Fibroblast of lung (primary cell): Measurements from ENCODE around the gene COL3A1. TPM values are rescaled to one million over a fixed set of nuclear protein-coding genes. Genes with fewer than 3 reads are reported as not detected.
A peak's percentile ranks its signal among the peaks of the same experiment; 100 is the strongest.

ENCODE experiments used
- DNase-seq, 2 donors: peaks; one replicate each; pipeline versions ENCODE4 v3.0.0 to v3.0.0-alpha.2; 2010; ENCODE audit warnings: low read depth in 2 of 2
- H2AFZ ChIP-seq: 2 replicates; pipeline ENCODE4 v1.5.1; 2012; ENCODE audit warnings: low read length, control low read depth, inconsistent platforms
- H3K27ac ChIP-seq: 2 replicates; pipeline ENCODE4 v1.5.1; 2011; ENCODE audit warnings: low read length, control low read depth; ENCODE audit not compliant: insufficient read depth
- H3K27me3 ChIP-seq: 2 replicates; pipeline ENCODE4 v1.5.1; 2011; ENCODE audit warnings: mild to moderate bottlenecking, low read length; ENCODE audit not compliant: control insufficient read depth, insufficient read depth
- H3K36me3 ChIP-seq: 2 replicates; pipeline ENCODE4 v1.5.1; 2011; ENCODE audit warnings: low read length; ENCODE audit not compliant: control insufficient read depth, insufficient read depth
- H3K4me1 ChIP-seq: 2 replicates; pipeline ENCODE4 v1.5.1; 2011; ENCODE audit warnings: low read length; ENCODE audit not compliant: control insufficient read depth, insufficient read depth; ENCODE audit errors: extremely low read depth
- H3K4me2 ChIP-seq: 2 replicates; pipeline ENCODE4 v1.5.1; 2011; ENCODE audit warnings: low read length, control low read depth; ENCODE audit not compliant: insufficient read depth; ENCODE audit errors: extremely low read depth
- H3K4me3 ChIP-seq, 4 experiments: fragments of 200-600 bp in 1 of 4; sonication (generic) in 1 of 4; replicated peaks in 1 of 4; 2 replicates each; pipeline ENCODE4 v1.5.1; 2011 to 2016; ENCODE audit warnings: low read length in 4 of 4, low read depth in 3 of 4, mild to moderate bottlenecking in 3 of 4, control low read depth in 2 of 4, inconsistent platforms in 1 of 4, mixed read lengths in 1 of 4; ENCODE audit not compliant: insufficient read depth in 1 of 4; ENCODE audit errors: control extremely low read depth in 1 of 4
- H3K79me2 ChIP-seq: 2 replicates; pipeline ENCODE4 v1.5.1; 2012; ENCODE audit warnings: mild to moderate bottlenecking, low read length, inconsistent platforms; ENCODE audit not compliant: control insufficient read depth, insufficient read depth
- H3K9ac ChIP-seq: 2 replicates; pipeline ENCODE4 v1.5.1; 2011; ENCODE audit warnings: mild to moderate bottlenecking, low read length, control low read depth; ENCODE audit not compliant: insufficient read depth
- H3K9me3 ChIP-seq: 2 replicates; pipeline ENCODE4 v1.5.1; 2012; ENCODE audit warnings: low read depth, low read length; ENCODE audit not compliant: control insufficient read depth, insufficient read depth
- H4K20me1 ChIP-seq: 2 replicates; pipeline ENCODE4 v1.5.1; 2011; ENCODE audit warnings: low read length; ENCODE audit not compliant: control insufficient read depth, insufficient read depth; ENCODE audit errors: extremely low read depth
- EZH2 ChIP-seq: IDR thresholded peaks from 2 replicates; pipeline ENCODE4 v1.5.1; 2012; ENCODE audit warnings: low read length, control low read depth, mild to moderate bottlenecking; ENCODE audit errors: missing control alignments
- polyA plus RNA-seq, 2 donors: library from polyadenylated mRNA; depleted of rRNA in 1 of 2; stranded (reverse) in 1 of 2; unstranded in 1 of 2; fragments of >200 nt; gene quantifications; 2 replicates each; pipeline ENCODE4 v1.2.1, GENCODE V29; 2011 to 2012; ENCODE audit warnings: missing spikeins in 1 of 2
- total RNA-seq: library from RNA; depleted of rRNA; stranded (reverse); fragments of >200 nt; gene quantifications from 2 replicates; pipeline ENCODE4 v1.2.1, GENCODE V29; 2014
- TF ChIP-seq, protein P1 (sequence below), 2 donors: IDR thresholded peaks in 1 of 2; conservative IDR thresholded peaks in 1 of 2; 1 replicate in 1 of 2; 2 replicates in 1 of 2; pipeline ENCODE4 v1.5.1; 2011 to 2012; ENCODE audit warnings: low read length in 2 of 2, control low read depth in 1 of 2, inconsistent platforms in 1 of 2, low read depth in 1 of 2, mild to moderate bottlenecking in 1 of 2

COL3A1 gene
- total and polyA plus RNA-seq, 2 donors (not counting 1 experiment from before 2014, with no cell fraction given), result 925 to 2,255 TPM

DNA sequence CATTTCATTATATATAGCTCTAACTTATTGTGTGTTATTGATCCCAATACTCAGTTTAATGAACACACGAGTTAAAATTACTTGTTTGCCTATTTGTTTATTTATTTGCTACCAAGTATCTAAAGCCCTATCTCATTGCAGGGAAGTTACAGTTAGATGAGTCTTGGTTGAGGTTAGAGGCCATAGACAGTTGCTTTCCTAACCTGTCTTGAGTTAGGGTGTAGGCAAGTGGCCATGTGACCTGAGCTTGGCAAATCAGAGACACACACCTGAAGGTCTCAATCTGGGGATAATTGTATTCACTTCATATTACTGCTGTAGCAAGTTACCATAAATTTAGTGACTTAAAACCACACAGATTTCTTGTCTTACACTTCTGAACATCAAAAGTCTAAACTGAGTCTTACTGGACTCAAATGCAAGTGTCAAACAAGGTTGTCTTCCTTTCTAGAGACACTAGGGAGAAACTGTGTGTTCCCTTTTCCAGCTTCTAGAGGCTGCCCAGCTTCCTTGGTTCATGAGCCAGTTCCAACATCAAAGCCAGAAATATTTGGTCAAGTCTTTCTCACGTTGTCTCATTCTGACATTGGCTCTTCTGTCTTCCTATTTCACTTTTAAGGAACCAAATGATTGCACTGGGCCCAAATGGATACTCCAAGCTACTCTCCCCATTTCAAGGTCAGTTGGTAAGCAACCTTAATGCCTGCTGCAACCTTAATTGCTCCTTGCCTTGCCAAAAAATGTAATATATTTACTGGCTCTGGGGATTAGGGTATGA, 39.7 kb downstream of the COL3A1 start:
- Histone ChIP-seq H3K36me3 (peaks cover 13% of the 10 kb centered on the region), H3K4me2 (no peak overlapping the region), H3K79me2 (no peaks in the 10 kb centered on the region), H3K4me1 (no peaks in the 10 kb centered on the region), H2AFZ (no peak overlapping the region), H3K27ac (peak overlapping the region; percentile 15), H3K9me3 (no peaks in the 10 kb centered on the region), H3K9ac (no peak overlapping the region), H3K4me3 (no peak overlapping the region), H3K27me3 (no peaks in the 10 kb centered on the region), H4K20me1 (no peaks in the 10 kb centered on the region)
- TF ChIP-seq EZH2, result no peak
- TF ChIP-seq, protein P1, sequence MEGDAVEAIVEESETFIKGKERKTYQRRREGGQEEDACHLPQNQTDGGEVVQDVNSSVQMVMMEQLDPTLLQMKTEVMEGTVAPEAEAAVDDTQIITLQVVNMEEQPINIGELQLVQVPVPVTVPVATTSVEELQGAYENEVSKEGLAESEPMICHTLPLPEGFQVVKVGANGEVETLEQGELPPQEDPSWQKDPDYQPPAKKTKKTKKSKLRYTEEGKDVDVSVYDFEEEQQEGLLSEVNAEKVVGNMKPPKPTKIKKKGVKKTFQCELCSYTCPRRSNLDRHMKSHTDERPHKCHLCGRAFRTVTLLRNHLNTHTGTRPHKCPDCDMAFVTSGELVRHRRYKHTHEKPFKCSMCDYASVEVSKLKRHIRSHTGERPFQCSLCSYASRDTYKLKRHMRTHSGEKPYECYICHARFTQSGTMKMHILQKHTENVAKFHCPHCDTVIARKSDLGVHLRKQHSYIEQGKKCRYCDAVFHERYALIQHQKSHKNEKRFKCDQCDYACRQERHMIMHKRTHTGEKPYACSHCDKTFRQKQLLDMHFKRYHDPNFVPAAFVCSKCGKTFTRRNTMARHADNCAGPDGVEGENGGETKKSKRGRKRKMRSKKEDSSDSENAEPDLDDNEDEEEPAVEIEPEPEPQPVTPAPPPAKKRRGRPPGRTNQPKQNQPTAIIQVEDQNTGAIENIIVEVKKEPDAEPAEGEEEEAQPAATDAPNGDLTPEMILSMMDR (conservative IDR thresholded peaks at IDR 0.05 in 1 of 2, IDR thresholded peaks at IDR 0.05 in 1 of 2; ENCODE audit: low read depth in 1 of 2, low read length in 2 of 2), result no peak
- DNase-seq, result peak; percentile 56 to 60

DNA sequence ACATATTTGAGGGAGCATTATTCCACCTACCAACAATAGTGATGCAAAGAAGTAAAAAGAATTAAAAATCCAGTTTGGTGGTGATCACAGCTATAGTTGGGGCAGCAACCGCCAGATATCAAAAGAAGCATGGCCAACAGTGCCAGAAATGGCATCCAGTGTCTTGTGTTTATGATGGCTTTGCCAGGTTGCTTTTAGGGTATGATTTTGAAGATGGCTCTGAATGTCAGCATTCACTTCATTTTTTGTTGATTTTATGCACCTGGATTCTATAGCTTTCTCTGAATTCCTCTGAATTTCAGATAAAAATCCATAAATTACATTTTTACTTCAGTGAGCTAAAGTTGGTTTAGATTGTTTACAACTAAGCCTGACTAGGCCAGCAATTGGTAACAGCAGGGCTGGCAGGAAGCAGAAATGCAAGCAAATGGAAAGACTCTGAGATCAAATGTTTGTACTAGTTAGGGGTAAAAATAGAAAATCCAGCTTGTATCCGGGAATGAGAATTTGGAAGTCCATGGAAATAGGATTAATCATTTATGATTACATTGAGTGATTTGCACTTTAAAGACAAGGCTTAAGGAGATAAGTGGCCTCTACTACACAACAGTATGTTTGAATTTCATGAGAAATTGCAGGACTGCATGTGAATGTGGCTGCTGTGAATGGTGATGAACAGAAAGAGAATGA, 40.4 kb downstream of the COL3A1 start:
- Histone ChIP-seq H3K27ac (peak overlapping the region; percentile 30), H3K9ac (no peak overlapping the region), H3K27me3 (no peaks in the 10 kb centered on the region), H3K4me3 (no peak overlapping the region), H3K4me2 (no peak overlapping the region), H3K4me1 (peaks cover 6% of the 10 kb centered on the region), H3K36me3 (peaks cover 10% of the 10 kb centered on the region), H3K79me2 (no peaks in the 10 kb centered on the region), H4K20me1 (no peaks in the 10 kb centered on the region), H3K9me3 (no peaks in the 10 kb centered on the region), H2AFZ (no peak overlapping the region)
- TF ChIP-seq EZH2, result no peak
- TF ChIP-seq, protein P1 (conservative IDR thresholded peaks at IDR 0.05 in 1 of 2, IDR thresholded peaks at IDR 0.05 in 1 of 2; ENCODE audit: low read depth in 1 of 2, low read length in 2 of 2), result no peak
- peak; percentile 56 to 79 for DNase-seq

DNA sequence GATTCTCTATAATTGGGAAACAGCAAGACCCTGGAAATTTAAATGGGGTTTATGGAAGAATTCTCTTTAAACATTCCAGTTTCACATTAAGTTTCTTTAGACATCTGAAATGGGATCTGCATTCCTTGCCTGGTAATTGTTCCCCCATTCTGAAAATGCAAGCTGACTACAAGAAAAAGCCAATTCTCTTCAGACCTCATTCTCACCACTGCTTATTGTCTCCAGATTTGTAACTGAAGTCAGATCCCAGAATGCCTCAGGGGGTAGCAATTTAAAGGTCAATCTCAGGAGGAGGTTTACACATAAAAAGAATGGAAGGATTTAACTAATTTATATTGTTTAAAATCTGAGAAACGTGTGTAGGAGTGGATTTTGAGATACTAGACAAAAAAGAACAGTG, 41.2 kb downstream of the COL3A1 start:
- Histone ChIP-seq H3K79me2 (no peaks in the 10 kb centered on the region), H3K4me3 (no peak overlapping the region), H2AFZ (no peak overlapping the region), H3K4me2 (no peak overlapping the region), H3K9me3 (no peaks in the 10 kb centered on the region), H3K27ac (no peak overlapping the region), H3K9ac (no peak overlapping the region), H3K27me3 (no peaks in the 10 kb centered on the region), H3K4me1 (peaks cover 7% of the 10 kb centered on the region), H4K20me1 (no peaks in the 10 kb centered on the region), H3K36me3 (peaks cover 7% of the 10 kb centered on the region)
- TF ChIP-seq EZH2, result no peak
- TF ChIP-seq, protein P1 (conservative IDR thresholded peaks at IDR 0.05 in 1 of 2, IDR thresholded peaks at IDR 0.05 in 1 of 2; ENCODE audit: low read depth in 1 of 2, low read length in 2 of 2), result no peak
- peak in 1 of 2 donors; percentile 47 for DNase-seq
